Endothelial cell of umbilical vein (primary cell): ENCODE measurements around the gene AQP3. TPM values are rescaled to one million over a fixed set of nuclear protein-coding genes. Genes with fewer than 3 reads are reported as not detected.

ENCODE experiments used
- BruUV-seq: library from RNA; stranded (reverse); fragments of 400-500 nt; replicated peaks from 2 replicates; lab custom pipeline; 2021; lab: Mats Ljungman, UMichigan
- CTCF ChIA-PET: fragments of 300-600, 350-600 bp; sonication (Branson Sonifier 250); formaldehyde crosslinking; loops from one replicate; lab custom pipeline; 2021; ENCODE audit warnings: antibody characterized with exemption, inconsistent platforms; lab: Charles Lee
- POLR2A ChIA-PET: fragments of 300-600, 350-600 bp; sonication (Branson Sonifier 250); formaldehyde crosslinking; loops from one replicate; lab custom pipeline; 2021; ENCODE audit warnings: antibody characterized with exemption, inconsistent platforms; lab: Charles Lee
- DNase-seq: peaks from one replicate; pipeline ENCODE4 v3.0.0-alpha.2; 2011; ENCODE audit warnings: low read depth, low spot score
- FAIRE-seq: peaks from 2 replicates; lab custom pipeline; 2011; peaks lifted over from hg19 to GRCh38; lab: Jason Lieb, UNC
- H2AFZ ChIP-seq: 2 replicates; pipeline ENCODE4 v1.6.0; 2012; ENCODE audit warnings: low read depth, low read length, control low read depth, inconsistent platforms
- H3K27ac ChIP-seq: 2 replicates; pipeline ENCODE4 v1.5.1; 2011; ENCODE audit warnings: low read depth, mild to moderate bottlenecking, control low read depth, low read length, moderate library complexity; ENCODE audit not compliant: insufficient read depth
- H3K27me3 ChIP-seq, 2 experiments: 2 replicates each; pipeline versions ENCODE4 v1.6.0 to v1.6.1; 2011; ENCODE audit warnings: low read length in 2 of 2, mixed read lengths in 1 of 2; ENCODE audit not compliant: control insufficient read depth in 2 of 2, insufficient read depth in 2 of 2
- H3K36me3 ChIP-seq, 2 experiments: 2 replicates in 1 of 2; 3 replicates in 1 of 2; pipeline ENCODE4 v1.5.1; 2011; ENCODE audit warnings: low read length in 2 of 2, mild to moderate bottlenecking in 1 of 2, moderate library complexity in 1 of 2; ENCODE audit not compliant: control insufficient read depth in 2 of 2, insufficient read depth in 2 of 2; ENCODE audit errors: extremely low read depth in 1 of 2
- H3K4me1 ChIP-seq: 3 replicates; pipeline ENCODE4 v1.5.1; 2011; ENCODE audit warnings: mild to moderate bottlenecking, low read length; ENCODE audit not compliant: control insufficient read depth, insufficient read depth; ENCODE audit errors: extremely low read depth
- H3K4me2 ChIP-seq: 2 replicates; pipeline ENCODE4 v1.6.1; 2011; ENCODE audit warnings: low read length, control low read depth, mixed read lengths; ENCODE audit not compliant: insufficient read depth
- H3K4me3 ChIP-seq, 3 experiments: fragments of 200-600 bp in 1 of 3; sonication (generic), shearing (Covaris generic) in 1 of 3; replicated peaks in 1 of 3; 2 replicates each; pipeline ENCODE4 v1.5.1; 2011 to 2016; ENCODE audit warnings: control low read depth in 3 of 3, low read length in 3 of 3, mild to moderate bottlenecking in 2 of 3, inconsistent platforms in 1 of 3, low read depth in 1 of 3, moderate library complexity in 1 of 3; ENCODE audit not compliant: insufficient read depth in 1 of 3
- H3K79me2 ChIP-seq: 2 replicates; pipeline ENCODE4 v1.6.0; 2012; ENCODE audit warnings: low read length, inconsistent platforms; ENCODE audit not compliant: control insufficient read depth, insufficient read depth
- H3K9ac ChIP-seq: replicated peaks from 2 replicates; pipeline ENCODE3; 2011; ENCODE audit warnings: low read length, control low read depth; ENCODE audit not compliant: insufficient read depth; ENCODE audit errors: extremely low read depth
- H3K9me1 ChIP-seq: replicated peaks from 3 replicates; pipeline ENCODE4 v1.6.0; 2011; ENCODE audit warnings: mild to moderate bottlenecking, low read length; ENCODE audit not compliant: control insufficient read depth, insufficient read depth; ENCODE audit errors: extremely low read depth
- H3K9me3 ChIP-seq: replicated peaks from 2 replicates; pipeline ENCODE4 v1.5.1; 2012; ENCODE audit warnings: low read length, inconsistent platforms; ENCODE audit not compliant: control insufficient read depth, insufficient read depth
- H4K20me1 ChIP-seq: replicated peaks from 2 replicates; pipeline ENCODE3; 2011; ENCODE audit warnings: mild to moderate bottlenecking, low read length; ENCODE audit not compliant: control insufficient read depth, insufficient read depth; ENCODE audit errors: extremely low read depth
- EZH2 ChIP-seq: IDR thresholded peaks from 2 replicates; pipeline ENCODE4 v1.6.1; 2012; ENCODE audit warnings: borderline replicate concordance, low read depth, mild to moderate bottlenecking, moderate library complexity, low read length, inconsistent platforms; ENCODE audit not compliant: severe bottlenecking
- FOS ChIP-seq: IDR thresholded peaks from 2 replicates; pipeline ENCODE4 v1.6.1; 2011; ENCODE audit warnings: mild to moderate bottlenecking, low read length, moderate library complexity, borderline replicate concordance; ENCODE audit not compliant: insufficient read depth
- GATA2 ChIP-seq: IDR thresholded peaks from 2 replicates; pipeline ENCODE4 v1.7.0; 2011; ENCODE audit warnings: low read depth, mild to moderate bottlenecking, moderate library complexity, mixed read lengths, low read length; ENCODE audit not compliant: insufficient read length, insufficient read depth
- JUN ChIP-seq: IDR thresholded peaks from 2 replicates; pipeline ENCODE4 v1.6.1; 2011; ENCODE audit warnings: borderline replicate concordance, low read depth; ENCODE audit not compliant: insufficient read length, insufficient read depth
- MYC ChIP-seq: IDR thresholded peaks from one replicate; pipeline ENCODE4 v1.6.1; 2011; ENCODE audit warnings: mild to moderate bottlenecking, low read depth, low read length
- POLR2A ChIP-seq: IDR thresholded peaks from 2 replicates; pipeline ENCODE4 v1.6.1; 2012; ENCODE audit warnings: low read depth, mild to moderate bottlenecking, control low read depth, low read length
- POLR2AphosphoS5 ChIP-seq: IDR thresholded peaks from 2 replicates; pipeline ENCODE4 v1.6.1; 2012; ENCODE audit warnings: low read depth, mild to moderate bottlenecking, control low read depth, low read length, moderate library complexity; ENCODE audit not compliant: insufficient read depth
- dilution Hi-C: fragments of 300-500 bp; cut with MboI; formaldehyde crosslinking; loops from one replicate; pipeline ENCODE4 v1.15.0; 2019; ENCODE audit warnings: low sequenced_read_pairs; ENCODE audit not compliant: extremely low pct_ligation_motif_present
- intact Hi-C: fragments of 100-400 bp; cut with micrococcal nuclease; formaldehyde crosslinking; loops from one replicate; pipeline ENCODE4 v1.10.0; 2022
- polyA plus RNA-seq, 4 experiments: library from polyadenylated mRNA; depleted of rRNA in 3 of 4; stranded (reverse) in 3 of 4; unstranded in 1 of 4; fragments of >200 nt; gene quantifications; 2 replicates each; pipeline versions ENCODE4 v1.2.1 to v1.2.3, GENCODE V29; 2011 to 2012; ENCODE audit warnings: missing spikeins in 1 of 4
- total RNA-seq: library from RNA; stranded (reverse); gene quantifications from 2 replicates; pipeline ENCODE4 v1.2.3, GENCODE V29; 2021
- TF ChIP-seq, protein P1 (sequence below): IDR thresholded peaks from 2 replicates; pipeline ENCODE4 v1.6.1; 2011; ENCODE audit not compliant: insufficient read depth, insufficient read length
- TF ChIP-seq, protein P2 (sequence below), 2 donors: IDR thresholded peaks; 1 replicate in 1 of 2; 2 replicates in 1 of 2; pipeline ENCODE4 v1.5.1; 2011; ENCODE audit warnings: low read length in 2 of 2, mild to moderate bottlenecking in 2 of 2, moderate library complexity in 2 of 2, control low read depth in 1 of 2, inconsistent platforms in 1 of 2, low read depth in 1 of 2; ENCODE audit not compliant: insufficient read depth in 1 of 2; ENCODE audit errors: extremely low read depth in 1 of 2

AQP3 gene
- total and polyA plus RNA-seq, 2 donors (not counting 3 experiments of a cell fraction or from before 2014, with no cell fraction given): 0.93 to 1.8 TPM

DNA sequence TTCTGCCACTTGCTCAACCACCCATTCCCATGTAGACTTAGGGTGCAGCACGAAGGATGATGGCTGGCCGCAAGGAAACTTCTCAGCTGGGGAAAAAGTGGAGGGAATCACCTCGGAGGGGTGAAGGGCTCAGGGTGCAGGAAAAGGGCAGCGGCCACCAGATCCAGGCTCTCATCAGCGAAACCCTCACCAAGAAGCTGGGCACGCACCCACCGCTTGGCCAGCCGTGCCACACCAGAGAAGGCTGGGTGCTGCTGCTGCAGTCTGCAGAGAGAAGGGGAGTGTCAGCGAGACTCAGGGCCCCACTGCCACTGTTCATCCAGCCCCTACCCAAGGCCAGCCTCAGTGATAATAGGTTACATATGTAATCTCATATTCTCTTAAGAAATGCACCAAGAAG, 17.7 kb upstream of the AQP3 start:
- H3K36me3 ChIP-seq: peaks cover 13 to 82% of the 10 kb centered on the region in 2 experiments
- no peak overlapping the region for H3K4me2 ChIP-seq
- no peaks in the 10 kb centered on the region for H3K9me1 ChIP-seq
- no peak overlapping the region for H2AFZ ChIP-seq
- no peaks in the 10 kb centered on the region for H3K27me3 ChIP-seq
- no peak overlapping the region for H3K4me3 ChIP-seq
- POLR2A ChIA-PET: no interaction called here
- H3K9me3 ChIP-seq: no peaks in the 10 kb centered on the region
- H3K9ac ChIP-seq: no peak overlapping the region
- no peak overlapping the region for H3K27ac ChIP-seq
- TF ChIP-seq, protein P1, sequence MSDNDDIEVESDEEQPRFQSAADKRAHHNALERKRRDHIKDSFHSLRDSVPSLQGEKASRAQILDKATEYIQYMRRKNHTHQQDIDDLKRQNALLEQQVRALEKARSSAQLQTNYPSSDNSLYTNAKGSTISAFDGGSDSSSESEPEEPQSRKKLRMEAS: no peak
- TF ChIP-seq GATA2: no peak
- no peak for TF ChIP-seq MYC
- TF ChIP-seq JUN: no peak
- TF ChIP-seq, protein P2, sequence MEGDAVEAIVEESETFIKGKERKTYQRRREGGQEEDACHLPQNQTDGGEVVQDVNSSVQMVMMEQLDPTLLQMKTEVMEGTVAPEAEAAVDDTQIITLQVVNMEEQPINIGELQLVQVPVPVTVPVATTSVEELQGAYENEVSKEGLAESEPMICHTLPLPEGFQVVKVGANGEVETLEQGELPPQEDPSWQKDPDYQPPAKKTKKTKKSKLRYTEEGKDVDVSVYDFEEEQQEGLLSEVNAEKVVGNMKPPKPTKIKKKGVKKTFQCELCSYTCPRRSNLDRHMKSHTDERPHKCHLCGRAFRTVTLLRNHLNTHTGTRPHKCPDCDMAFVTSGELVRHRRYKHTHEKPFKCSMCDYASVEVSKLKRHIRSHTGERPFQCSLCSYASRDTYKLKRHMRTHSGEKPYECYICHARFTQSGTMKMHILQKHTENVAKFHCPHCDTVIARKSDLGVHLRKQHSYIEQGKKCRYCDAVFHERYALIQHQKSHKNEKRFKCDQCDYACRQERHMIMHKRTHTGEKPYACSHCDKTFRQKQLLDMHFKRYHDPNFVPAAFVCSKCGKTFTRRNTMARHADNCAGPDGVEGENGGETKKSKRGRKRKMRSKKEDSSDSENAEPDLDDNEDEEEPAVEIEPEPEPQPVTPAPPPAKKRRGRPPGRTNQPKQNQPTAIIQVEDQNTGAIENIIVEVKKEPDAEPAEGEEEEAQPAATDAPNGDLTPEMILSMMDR (IDR thresholded peaks at IDR 0.05; ENCODE audit: extremely low read depth in 1 of 2, insufficient read depth in 1 of 2, low read depth in 1 of 2, low read length in 2 of 2): no peak
- no peak for TF ChIP-seq FOS
- no peak for TF ChIP-seq POLR2A
- TF ChIP-seq POLR2AphosphoS5: no peak
- TF ChIP-seq EZH2: no peak
- DNase-seq (no peak), FAIRE-seq (no peak)
- no TSS peak for BruUV-seq
- dilution Hi-C loops (no loop called here), intact Hi-C loops (loop anchor here (5.0 kb wide), 1 partner anchor 48 kb away; no protein-coding TSS in a partner anchor)
- no peaks in the 10 kb centered on the region for H4K20me1 ChIP-seq
- H3K79me2 ChIP-seq: no peaks in the 10 kb centered on the region
- H3K4me1 ChIP-seq: no peaks in the 10 kb centered on the region
- CTCF ChIA-PET: interaction anchor here (1.1 to 8.3 kb wide), 7 partner anchors 8 to 180 kb away, joined by 3 to 146 read pairs (median 82); partner anchors contain the start of genes AQP3 and NOL6
